H9 (cell line): ENCODE data around the gene NDC1. TPM values are rescaled to one million over a fixed set of nuclear protein-coding genes. Genes with fewer than 3 reads are reported as not detected.

Experiments used
- DNase-seq: peaks from one replicate; pipeline ENCODE4 v3.0.0-alpha.2; 2017
- H2AFZ ChIP-seq: one replicate; pipeline ENCODE4 v1.6.1; 2013; ENCODE audit warnings: mild to moderate bottlenecking, low read length, control low read depth, moderate library complexity
- H2AK5ac ChIP-seq: 2 replicates; pipeline ENCODE4 v1.6.1; 2013; ENCODE audit warnings: low read length, control low read depth, mixed read lengths; ENCODE audit not compliant: insufficient read length
- H2BK120ac ChIP-seq: one replicate; pipeline ENCODE4 v1.6.1; 2013; ENCODE audit warnings: low read depth, mild to moderate bottlenecking, low read length, control low read depth, inconsistent platforms; ENCODE audit not compliant: poor library complexity, severe bottlenecking
- H2BK12ac ChIP-seq: 2 replicates; pipeline ENCODE4 v1.6.1; 2013; ENCODE audit warnings: low read length, control low read depth, mixed read lengths, low read depth; ENCODE audit not compliant: insufficient read length
- H2BK15ac ChIP-seq: 2 replicates; pipeline ENCODE4 v1.6.1; 2013; ENCODE audit warnings: low read depth, low read length, control low read depth
- H2BK20ac ChIP-seq: one replicate; pipeline ENCODE4 v1.6.1; 2013; ENCODE audit warnings: low read depth, mild to moderate bottlenecking, low read length, control low read depth, inconsistent platforms; ENCODE audit not compliant: poor library complexity, severe bottlenecking
- H2BK5ac ChIP-seq: 2 replicates; pipeline ENCODE4 v1.6.1; 2013; ENCODE audit warnings: low read length, control low read depth, mixed read lengths; ENCODE audit not compliant: insufficient read length
- H3K14ac ChIP-seq: 2 replicates; pipeline ENCODE4 v1.6.1; 2013; ENCODE audit warnings: low read length, control low read depth; ENCODE audit not compliant: insufficient read depth
- H3K18ac ChIP-seq: 2 replicates; pipeline ENCODE4 v1.6.1; 2013; ENCODE audit warnings: low read depth, mild to moderate bottlenecking, mixed read lengths, low read length, control low read depth; ENCODE audit not compliant: insufficient read length
- H3K23ac ChIP-seq: 2 replicates; pipeline ENCODE4 v1.6.1; 2013; ENCODE audit warnings: low read length, control low read depth, mixed read lengths, low read depth; ENCODE audit not compliant: insufficient read length
- H3K23me2 ChIP-seq: 2 replicates; pipeline ENCODE4 v1.6.1; 2013; ENCODE audit warnings: low read depth, mild to moderate bottlenecking, mixed read lengths, low read length, control low read depth; ENCODE audit not compliant: insufficient read length, poor library complexity, severe bottlenecking
- H3K27ac ChIP-seq: 2 replicates; pipeline ENCODE4 v1.5.1; 2013; ENCODE audit warnings: low read length, control low read depth, mixed read lengths, low read depth; ENCODE audit not compliant: insufficient read length
- H3K27me3 ChIP-seq: 2 replicates; pipeline ENCODE4 v1.6.1; 2013; ENCODE audit warnings: low read length, control low read depth, inconsistent platforms; ENCODE audit not compliant: insufficient read depth
- H3K4ac ChIP-seq: 2 replicates; pipeline ENCODE4 v1.6.1; 2013; ENCODE audit warnings: low read depth, mild to moderate bottlenecking, control low read depth, inconsistent platforms, low read length, moderate library complexity
- H3K4me1 ChIP-seq: 2 replicates; pipeline ENCODE4 v1.6.1; 2013; ENCODE audit warnings: low read length, control low read depth, inconsistent platforms; ENCODE audit not compliant: insufficient read depth
- H3K4me2 ChIP-seq: 2 replicates; pipeline ENCODE4 v1.6.1; 2013; ENCODE audit warnings: low read length, control low read depth, mixed read lengths; ENCODE audit not compliant: insufficient read length, insufficient read depth
- H3K56ac ChIP-seq: 2 replicates; pipeline ENCODE4 v1.6.1; 2013; ENCODE audit warnings: low read depth, mild to moderate bottlenecking, mixed read lengths, low read length, control low read depth; ENCODE audit not compliant: insufficient read length
- H3K79me1 ChIP-seq: 2 replicates; pipeline ENCODE4 v1.6.1; 2013; ENCODE audit warnings: low read depth, mild to moderate bottlenecking, moderate library complexity, low read length, control low read depth, inconsistent platforms; ENCODE audit not compliant: insufficient read depth, poor library complexity, severe bottlenecking
- H3K79me2 ChIP-seq: 2 replicates; pipeline ENCODE4 v1.6.1; 2013; ENCODE audit warnings: low read length, control low read depth, inconsistent platforms; ENCODE audit not compliant: insufficient read depth
- H3K9ac ChIP-seq: 2 replicates; pipeline ENCODE4 v1.6.1; 2013; ENCODE audit warnings: low read length, control low read depth, mixed read lengths; ENCODE audit not compliant: insufficient read length; ENCODE audit errors: extremely low read depth
- H3K9me3 ChIP-seq: one replicate; pipeline ENCODE4 v1.6.1; 2013; ENCODE audit warnings: low read depth, low read length, inconsistent platforms; ENCODE audit not compliant: control insufficient read depth
- H3T11ph ChIP-seq: one replicate; pipeline ENCODE4 v1.6.1; 2013; ENCODE audit warnings: mild to moderate bottlenecking, low read length, control low read depth, inconsistent platforms
- H4K20me1 ChIP-seq: one replicate; pipeline ENCODE4 v1.6.1; 2013; ENCODE audit not compliant: control insufficient read depth, insufficient read length, insufficient read depth
- H4K5ac ChIP-seq: 2 replicates; pipeline ENCODE4 v1.6.1; 2013; ENCODE audit warnings: low read depth, mild to moderate bottlenecking, mixed read lengths, low read length, control low read depth; ENCODE audit not compliant: insufficient read length
- H4K8ac ChIP-seq: replicated peaks from 2 replicates; pipeline ENCODE4 v1.6.1; 2013; ENCODE audit warnings: low read length, control low read depth, mixed read lengths, low read depth; ENCODE audit not compliant: insufficient read length
- H4K91ac ChIP-seq: 2 replicates; pipeline ENCODE4 v1.6.1; 2013; ENCODE audit warnings: low read depth, mild to moderate bottlenecking, moderate library complexity, mixed read lengths, low read length, control low read depth; ENCODE audit not compliant: insufficient read length
- H3K27ac Mint-ChIP-seq, 3 experiments: 2 replicates in 2 of 3; 3 replicates in 1 of 3; pipeline ENCODE4 v1.8.0; 2020 to 2021; ENCODE audit warnings: mixed read lengths in 3 of 3, mild to moderate bottlenecking in 1 of 3, moderate library complexity in 1 of 3
- H3K27me3 Mint-ChIP-seq: 2 replicates; pipeline ENCODE4 v1.8.0; 2021; ENCODE audit warnings: low read depth, mild to moderate bottlenecking, moderate library complexity, mixed read lengths
- H3K36me3 Mint-ChIP-seq, 3 experiments: 2 replicates in 2 of 3; 3 replicates in 1 of 3; pipeline ENCODE4 v1.8.0; 2020 to 2021; ENCODE audit warnings: low read depth in 3 of 3, mixed read lengths in 3 of 3; ENCODE audit not compliant: insufficient read depth in 1 of 3
- H3K4me1 Mint-ChIP-seq, 2 experiments: 2 replicates each; pipeline ENCODE4 v1.8.0; 2020; ENCODE audit warnings: mixed read lengths in 2 of 2
- H3K4me3 Mint-ChIP-seq, 2 experiments: 2 replicates in 1 of 2; 3 replicates in 1 of 2; pipeline ENCODE4 v1.8.0; 2020 to 2021; ENCODE audit warnings: mild to moderate bottlenecking in 2 of 2, mixed read lengths in 2 of 2, moderate library complexity in 1 of 2
- H3K9me3 Mint-ChIP-seq, 2 experiments: 2 replicates in 1 of 2; 3 replicates in 1 of 2; pipeline ENCODE4 v1.8.0; 2020; ENCODE audit warnings: mild to moderate bottlenecking in 2 of 2, mixed read lengths in 2 of 2, moderate library complexity in 1 of 2
- CTCF ChIP-seq: fragments of 200-600 bp; sonication (generic); conservative IDR thresholded peaks from 3 replicates; pipeline ENCODE4 v1.8.0; 2021; ENCODE audit warnings: antibody characterized with exemption, mild to moderate bottlenecking
- WGBS: extraction: QIAGEN DNeasy Blood & Tissue Kit; methylation state at CpG from one replicate; pipeline ENCODE4 v1.1.7; 2013; ENCODE audit warnings: missing lambda C conversion rate, low lambda C conversion rate, mixed read lengths; ENCODE audit not compliant: insufficient read length; ENCODE audit errors: extremely low coverage; 5-methylcytosine and 5-hydroxymethylcytosine counted together
- total RNA-seq: library from RNA; stranded (reverse); gene quantifications from 2 replicates; pipeline ENCODE4 v1.2.1, GENCODE V29; 2021

The NDC1 gene
- total RNA-seq, 1 experiment from 2014 or later: 49.3 TPM

GRCh38 chr1:53716150-53716549, 121.9 kb downstream of the NDC1 start:
- peaks cover 11% of the 10 kb centered on the region for H3K27me3 Mint-ChIP-seq
- no peak overlapping the region for H2BK12ac ChIP-seq
- H3K27me3 ChIP-seq: no peaks in the 10 kb centered on the region
- H3K4me3 Mint-ChIP-seq: no peak overlapping the region
- no peaks in the 10 kb centered on the region for H3K23me2 ChIP-seq
- no peak overlapping the region for H2BK5ac ChIP-seq
- no peak overlapping the region for H3K9ac ChIP-seq
- H3K27ac ChIP-seq: no peak overlapping the region
- no peak overlapping the region for H2BK15ac ChIP-seq
- TF ChIP-seq CTCF: no peak
- H3K23ac ChIP-seq: no peak overlapping the region
- no peak overlapping the region for H4K5ac ChIP-seq
- H2AFZ ChIP-seq: no peak overlapping the region
- H3K14ac ChIP-seq: no peak overlapping the region
- H3K4me1 Mint-ChIP-seq: peaks cover 0 to 7% of the 10 kb centered on the region in 2 experiments; a peak in 3 of 4 replicates
- no peak overlapping the region for H4K91ac ChIP-seq
- H3K79me1 ChIP-seq: no peaks in the 10 kb centered on the region
- H2AK5ac ChIP-seq: no peak overlapping the region
- H4K20me1 ChIP-seq: no peaks in the 10 kb centered on the region
- H3K4me1 ChIP-seq: no peaks in the 10 kb centered on the region; the same call in 1 of the 2 replicates
- no peak overlapping the region for H3T11ph ChIP-seq
- no peak overlapping the region for H3K4ac ChIP-seq
- H2BK120ac ChIP-seq: no peak overlapping the region
- no peak overlapping the region for H3K27ac Mint-ChIP-seq
- no peak overlapping the region for H3K18ac ChIP-seq
- no peaks in the 10 kb centered on the region for H3K36me3 Mint-ChIP-seq
- DNase-seq: no peak
- H4K8ac ChIP-seq: no peak overlapping the region
- peaks cover 0 to 3% of the 10 kb centered on the region in 2 experiments; a peak in 3 of 5 replicates for H3K9me3 Mint-ChIP-seq
- WGBS: no CpG with 5 or more reads among the region's 5 CpGs
- no peaks in the 10 kb centered on the region for H3K9me3 ChIP-seq
- H2BK20ac ChIP-seq: no peak overlapping the region
- no peak overlapping the region for H3K4me2 ChIP-seq
- no peak overlapping the region for H3K56ac ChIP-seq
- H3K79me2 ChIP-seq: no peaks in the 10 kb centered on the region
